K562 (cell line): ENCODE results near the gene CHD6. TPM values are rescaled to one million over a fixed set of nuclear protein-coding genes. Genes with fewer than 3 reads are reported as not detected.

Source experiments
- ATAC-seq: fragments of 200-7000 bp; cut with Tn5 transposase; 3 replicates; pipeline ENCODE4 v1.9.1; 2020; ENCODE audit warnings: moderate library complexity
- BruUV-seq: library from RNA; stranded (reverse); fragments of 400-500 nt; replicated peaks from 2 replicates; lab custom pipeline; 2021; lab: Mats Ljungman, UMichigan
- CTCF ChIA-PET: fragments of 300-600 bp; formaldehyde crosslinking; extraction: SDS; loops from one replicate; lab custom pipeline; 2021; ENCODE audit warnings: low intra/inter-chr PET ratio; lab: Yijun Ruan, JAX
- POLR2A ChIA-PET: fragments of 300-600, 350-650 bp; sonication (Branson Sonifier 250); formaldehyde crosslinking; extraction: SDS; loops from one replicate; lab custom pipeline; 2021; ENCODE audit warnings: antibody characterized with exemption, inconsistent platforms; lab: Yijun Ruan, JAX
- DNase-seq, 4 experiments: peaks; one replicate each; pipeline versions ENCODE4 v3.0.0 to v3.0.0-alpha.2; 2011 to 2018; ENCODE audit warnings: low spot score in 3 of 4, mixed read lengths in 3 of 4; ENCODE audit errors: extremely low read depth in 1 of 4
- FAIRE-seq: peaks from 2 replicates; lab custom pipeline; 2011; peaks lifted over from hg19 to GRCh38; lab: Jason Lieb, UNC
- H2AFZ ChIP-seq: 2 replicates; pipeline ENCODE4 v1.6.0; 2011; ENCODE audit warnings: low read depth, low read length, control low read depth, inconsistent platforms
- H3K27ac ChIP-seq: fragments of 200-600 bp; 3 replicates; pipeline ENCODE4 v1.8.0; 2011; ENCODE audit warnings: low read depth, mild to moderate bottlenecking, control low read depth, inconsistent platforms, low read length, moderate library complexity, mixed read lengths; ENCODE audit errors: extremely low read depth
- H3K27me3 ChIP-seq, 2 experiments: fragments of 300-600 bp in 1 of 2; 2 replicates in 1 of 2; 3 replicates in 1 of 2; pipeline versions ENCODE4 v1.6.0 to v1.8.0; 2011; ENCODE audit warnings: inconsistent platforms in 2 of 2, low read length in 2 of 2, mild to moderate bottlenecking in 1 of 2, mixed read lengths in 1 of 2, moderate library complexity in 1 of 2; ENCODE audit not compliant: control insufficient read depth in 2 of 2, insufficient read depth in 2 of 2
- H3K36me3 ChIP-seq: fragments of 300-600 bp; 3 replicates; pipeline ENCODE4 v1.8.0; 2011; ENCODE audit warnings: mild to moderate bottlenecking, low read length, inconsistent platforms; ENCODE audit not compliant: control insufficient read depth, insufficient read depth
- H3K4me1 ChIP-seq, 2 experiments: fragments of 200-600 bp in 1 of 2; replicated peaks in 1 of 2; 2 replicates in 1 of 2; 3 replicates in 1 of 2; pipeline versions ENCODE4 v1.5.1 to v1.8.0; 2011; ENCODE audit warnings: inconsistent platforms in 2 of 2, low read length in 2 of 2, mild to moderate bottlenecking in 1 of 2, mixed read lengths in 1 of 2, moderate library complexity in 1 of 2; ENCODE audit not compliant: control insufficient read depth in 2 of 2, insufficient read depth in 2 of 2
- H3K4me2 ChIP-seq: 2 replicates; pipeline ENCODE4 v1.6.1; 2011; ENCODE audit warnings: low read length, control low read depth, inconsistent platforms, mixed read lengths; ENCODE audit not compliant: insufficient read depth
- H3K4me3 ChIP-seq: fragments of 200-600 bp; sonication (generic), shearing (Covaris generic); 2 replicates; pipeline ENCODE4 v1.5.1; 2016; ENCODE audit warnings: control low read depth, inconsistent platforms
- H3K79me2 ChIP-seq: fragments of 200-600 bp; 3 replicates; pipeline ENCODE4 v1.8.0; 2011; ENCODE audit warnings: low read length, inconsistent platforms; ENCODE audit not compliant: control insufficient read depth, insufficient read depth
- H3K9ac ChIP-seq, 2 experiments: 2 replicates each; pipeline versions ENCODE4 v1.6.0 to v1.6.1; 2011; ENCODE audit warnings: low read depth in 2 of 2, low read length in 2 of 2, control low read depth in 1 of 2, inconsistent platforms in 1 of 2, mild to moderate bottlenecking in 1 of 2, mixed read lengths in 1 of 2; ENCODE audit not compliant: insufficient read depth in 1 of 2
- H3K9me1 ChIP-seq: one replicate; pipeline ENCODE4 v1.6.0; 2011; ENCODE audit warnings: inconsistent platforms, mild to moderate bottlenecking, low read length, moderate library complexity; ENCODE audit not compliant: control insufficient read depth, insufficient read depth
- H3K9me3 ChIP-seq: replicated peaks from 2 replicates; pipeline ENCODE4 v1.5.1; 2011; ENCODE audit warnings: low read depth, low read length, inconsistent platforms; ENCODE audit not compliant: control insufficient read depth, insufficient read depth
- H4K20me1 ChIP-seq: replicated peaks from 2 replicates; pipeline ENCODE4 v1.6.1; 2011; ENCODE audit warnings: low read length, inconsistent platforms, mixed read lengths; ENCODE audit not compliant: control insufficient read depth, insufficient read depth
- CEBPB ChIP-seq: fragments of 450-650 bp; IDR thresholded peaks from 2 replicates; pipeline ENCODE4 v1.6.1; 2016; ENCODE audit warnings: missing genetic modification characterization, missing compliant biosample characterization
- CEBPG ChIP-seq, 3 experiments: fragments of 200-800 bp in 1 of 3; sonication (Bioruptor generic) in 1 of 3; sonication (generic) in 1 of 3; formaldehyde crosslinking in 1 of 3; IDR thresholded peaks in 2 of 3; conservative IDR thresholded peaks in 1 of 3; 2 replicates each; pipeline versions ENCODE4 v1.6.1 to v1.8.0; 2016 to 2022; ENCODE audit warnings: missing compliant biosample characterization in 2 of 3, missing genetic modification characterization in 2 of 3, mild to moderate bottlenecking in 1 of 3, missing genetic modification reagents in 1 of 3
- DNMT1 ChIP-seq: fragments of 450-650 bp; IDR thresholded peaks from 2 replicates; pipeline ENCODE4 v1.6.1; 2016; ENCODE audit warnings: antibody characterized with exemption, mild to moderate bottlenecking
- MAFG ChIP-seq: fragments of 450-650 bp; conservative IDR thresholded peaks from 2 replicates; pipeline ENCODE4 v1.6.1; 2016; ENCODE audit warnings: missing genetic modification characterization, missing compliant biosample characterization
- ZBTB1 ChIP-seq: sonication (generic); formaldehyde crosslinking; IDR thresholded peaks from 2 replicates; pipeline ENCODE4 v1.8.1; 2023; ENCODE audit warnings: missing genetic modification reagents, low read depth, mild to moderate bottlenecking, borderline replicate concordance
- ZNF263 ChIP-seq: sonication (generic); formaldehyde crosslinking; IDR thresholded peaks from 2 replicates; pipeline ENCODE4 v1.8.0; 2022; ENCODE audit warnings: mild to moderate bottlenecking, missing genetic modification reagents, borderline replicate concordance
- ZNF280B ChIP-seq: fragments of 250-450 bp; sonication (Bioruptor Pico); IDR thresholded peaks from 2 replicates; pipeline ENCODE4 v1.5.1; 2021; ENCODE audit warnings: mild to moderate bottlenecking
- WGBS: fragments of 100-300 bp; shearing (Covaris generic); methylation state at CpG from one replicate; pipeline ENCODE4 v1.1.6; 2016; ENCODE audit warnings: low coverage, mixed read lengths; ENCODE audit not compliant: insufficient coverage; ENCODE audit errors: missing lambda C conversion rate; 5-methylcytosine and 5-hydroxymethylcytosine counted together
- in situ Hi-C: fragments of 300-500 bp; cut with MboI; formaldehyde crosslinking; loops from 4 replicates; pipeline ENCODE4 v1.15.0; 2018; ENCODE audit warnings: inconsistent platforms, mixed read lengths
- intact Hi-C: fragments of 100-400 bp; cut with micrococcal nuclease; formaldehyde crosslinking; loops from 2 replicates; pipeline ENCODE4 v1.14.2; 2022
- polyA plus RNA-seq, 8 experiments: library from polyadenylated mRNA; depleted of rRNA in 4 of 8; stranded (reverse) in 5 of 8; unstranded in 3 of 8; fragments of >200 nt; fragmentation: Nextera tagmentation in 2 of 8; fragmentation: Illumina TruSeq in 1 of 8; extraction: Ambion mirVana in 2 of 8; extraction: Trizol in 1 of 8; gene quantifications; 2 replicates each; pipeline versions ENCODE4 v1.2.1 to v1.2.3, GENCODE V29; 2011 to 2014; ENCODE audit warnings: inconsistent platforms in 1 of 8, missing spikeins in 1 of 8
- total RNA-seq, 7 experiments: library from RNA; depleted of rRNA in 6 of 7; stranded (reverse); fragments of >200 nt in 6 of 7; fragmentation: Illumina TruSeq in 2 of 7; extraction: Trizol in 2 of 7; gene quantifications; 2 replicates each; pipeline versions ENCODE4 v1.2.1 to v1.2.3, GENCODE V29; 2011 to 2021; ENCODE audit warnings: low replicate concordance in 1 of 7

CHD6 gene
- total and polyA plus RNA-seq, 9 of the 15 experiments (the other 6 are each of a cell fraction or from before 2014, with no cell fraction given): 3.9 to 24.2 (median 12.8) TPM

- no peak overlapping the region for H3K4me3 ChIP-seq
- in situ Hi-C loops: no loop called here
- ChIA-PET POLR2A (interaction anchor here (0.9 kb wide), 1 partner anchor 11 kb away, joined by 5 read pairs; no protein-coding TSS in a partner anchor), CTCF (no interaction called here)
- DNase-seq (peak in 1 of 4 experiments; percentile 6), ATAC-seq (peak; percentile 56), FAIRE-seq (peak; percentile 11)
- 49% methylated on average over 11 of the region's 12 CpGs for WGBS
- peaks cover 0 to 9% of the 10 kb centered on the region in 2 experiments; a peak in 3 of 5 replicates for H3K4me1 ChIP-seq
- H3K4me2 ChIP-seq: no peak overlapping the region
- peak overlapping the region in 1 of 2 experiments; percentile 11; a peak in 1 of 4 replicates for H3K9ac ChIP-seq
- H3K79me2 ChIP-seq: no peaks in the 10 kb centered on the region
- H3K36me3 ChIP-seq: peaks cover 82% of the 10 kb centered on the region; the same call in 2 of the 3 replicates
- BruUV-seq: no TSS peak
- intact Hi-C loops: no loop called here
- H3K9me3 ChIP-seq: no peaks in the 10 kb centered on the region
- H3K9me1 ChIP-seq: no peaks in the 10 kb centered on the region
- H2AFZ ChIP-seq: no peak overlapping the region
- H3K27ac ChIP-seq: no peak overlapping the region; the same call in 2 of the 3 replicates
- no peaks in the 10 kb centered on the region for H3K27me3 ChIP-seq
- no peaks in the 10 kb centered on the region for H4K20me1 ChIP-seq
- TF ChIP-seq ZBTB1 (CRISPR knock-in tag): 0 out of 2 replicates have a peak, but pooled peaks have one; percentile 36
- no peak for TF ChIP-seq MAFG (tag)
- no peak for TF ChIP-seq ZNF280B (CRISPR knock-in tag)
- 0 out of 2 replicates have a peak, but pooled peaks have one; percentile 17 for TF ChIP-seq CEBPG (CRISPR knock-in tag; IDR thresholded peaks at IDR 0.05)
- TF ChIP-seq CEBPG (tag; conservative IDR thresholded peaks at IDR 0.05 in 1 of 2, IDR thresholded peaks at IDR 0.05 in 1 of 2): peak; percentile 44 to 62; a peak in 1 of 4 replicates
- TF ChIP-seq DNMT1: no peak
- peak; percentile 93 for TF ChIP-seq ZNF263
- TF ChIP-seq CEBPB (tag): peak; percentile 93
Observed at GRCh38 chr20:41453010-41453950, 164.9 kb downstream of the CHD6 start.
